Body of pancreas (tissue), 4 donors: ENCODE measurements around the gene F8. TPM values are rescaled to one million over a fixed set of nuclear protein-coding genes. Genes with fewer than 3 reads are reported as not detected.

Experiments used
- ATAC-seq: fragments of 150-250 bp; one replicate; pipeline ENCODE4 v1.9.1; 2016
- DNase-seq, 4 donors: peaks; one replicate each; pipeline ENCODE4 v3.0.0-alpha.2; 2019
- H3K27ac ChIP-seq, 4 donors: fragments of 200-600 bp; sonication (generic); 1 replicate in 3 of 4; 2 replicates in 1 of 4; pipeline versions ENCODE4 v1.5.1 to v1.6.1; 2016 to 2019; ENCODE audit warnings: mild to moderate bottlenecking in 1 of 4, mixed read lengths in 1 of 4, moderate library complexity in 1 of 4
- H3K27me3 ChIP-seq, 2 donors: fragments of 200-600 bp; sonication (generic); one replicate each; pipeline ENCODE4 v1.6.0; 2016; ENCODE audit warnings: mild to moderate bottlenecking in 1 of 2
- H3K36me3 ChIP-seq, 2 donors: fragments of 200-600 bp; sonication (generic); replicated peaks in 1 of 2; 2 replicates each; pipeline ENCODE4 v1.5.1; 2016; ENCODE audit warnings: low read depth in 2 of 2; ENCODE audit not compliant: insufficient read depth in 1 of 2
- H3K4me1 ChIP-seq: fragments of 200-600 bp; sonication (generic); one replicate; pipeline ENCODE4 v1.6.0; 2016
- H3K4me3 ChIP-seq, 2 donors: fragments of 200-600 bp; sonication (generic); 1 replicate in 1 of 2; 2 replicates in 1 of 2; pipeline ENCODE4 v1.5.1; 2016 to 2019
- H3K9me3 ChIP-seq, 3 donors: fragments of 200-600 bp; sonication (generic); 1 replicate in 2 of 3; 2 replicates in 1 of 3; pipeline ENCODE4 v1.5.1; 2016
- POLR2A ChIP-seq, 3 donors: fragments of 450-650 bp; IDR thresholded peaks; one replicate each; pipeline ENCODE4 v1.6.1; 2016; ENCODE audit warnings: antibody characterized with exemption in 3 of 3, mild to moderate bottlenecking in 2 of 3
- WGBS, 2 donors: methylation state at CpG; one replicate each; pipeline ENCODE4 v1.1.5; 2017; 5-methylcytosine and 5-hydroxymethylcytosine counted together
- intact Hi-C: fragments of 100-400 bp; cut with DNase I; formaldehyde crosslinking; loops from one replicate; pipeline ENCODE4 v1.15.1; 2023
- total RNA-seq, 2 donors: library from RNA; depleted of rRNA; stranded (reverse); fragments of >200 nt; gene quantifications; one replicate each; pipeline ENCODE4 v1.1.0, GENCODE V29; 2016
- TF ChIP-seq, protein P1 (sequence below), 7 experiments: fragments of 450-650 bp in 4 of 7; fragments of 200-600 bp in 3 of 7; sonication (generic) in 3 of 7; IDR thresholded peaks; one replicate each; pipeline ENCODE4 v1.5.1; 2016 to 2019; ENCODE audit warnings: antibody characterized with exemption in 7 of 7

The F8 gene
- total RNA-seq, 2 donors from 2014 or later, result 5.7 to 9.2 TPM

DNA sequence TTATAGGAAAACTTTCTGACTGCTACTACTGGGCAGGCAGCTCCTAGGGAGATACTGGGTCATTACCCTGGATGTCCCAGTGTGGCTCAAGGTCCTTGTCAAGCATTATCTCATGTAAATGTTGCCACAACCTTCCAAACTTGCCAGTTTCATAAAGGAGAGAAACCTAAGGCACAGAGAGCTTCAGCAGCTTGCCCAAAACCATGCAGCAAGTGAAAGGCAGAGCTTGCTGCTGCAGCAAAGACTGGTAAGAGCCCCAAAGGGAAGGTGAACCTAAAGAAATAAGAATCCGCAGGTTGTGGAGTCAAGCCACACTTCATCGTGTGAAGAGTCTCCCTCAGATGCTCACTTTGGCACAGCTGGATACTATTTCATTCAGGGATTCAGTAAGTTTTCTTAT is 219.6 kb downstream of the F8 start:
- Histone ChIP-seq H3K9me3 (no peaks in the 10 kb centered on the region), H3K27ac (peak overlapping the region in 1 of 4 donors; percentile 77), H3K4me3 (no peak overlapping the region), H3K36me3 (no peaks in the 10 kb centered on the region), H3K27me3 (no peaks in the 10 kb centered on the region), H3K4me1 (peaks cover 37% of the 10 kb centered on the region)
- TF ChIP-seq, protein P1, sequence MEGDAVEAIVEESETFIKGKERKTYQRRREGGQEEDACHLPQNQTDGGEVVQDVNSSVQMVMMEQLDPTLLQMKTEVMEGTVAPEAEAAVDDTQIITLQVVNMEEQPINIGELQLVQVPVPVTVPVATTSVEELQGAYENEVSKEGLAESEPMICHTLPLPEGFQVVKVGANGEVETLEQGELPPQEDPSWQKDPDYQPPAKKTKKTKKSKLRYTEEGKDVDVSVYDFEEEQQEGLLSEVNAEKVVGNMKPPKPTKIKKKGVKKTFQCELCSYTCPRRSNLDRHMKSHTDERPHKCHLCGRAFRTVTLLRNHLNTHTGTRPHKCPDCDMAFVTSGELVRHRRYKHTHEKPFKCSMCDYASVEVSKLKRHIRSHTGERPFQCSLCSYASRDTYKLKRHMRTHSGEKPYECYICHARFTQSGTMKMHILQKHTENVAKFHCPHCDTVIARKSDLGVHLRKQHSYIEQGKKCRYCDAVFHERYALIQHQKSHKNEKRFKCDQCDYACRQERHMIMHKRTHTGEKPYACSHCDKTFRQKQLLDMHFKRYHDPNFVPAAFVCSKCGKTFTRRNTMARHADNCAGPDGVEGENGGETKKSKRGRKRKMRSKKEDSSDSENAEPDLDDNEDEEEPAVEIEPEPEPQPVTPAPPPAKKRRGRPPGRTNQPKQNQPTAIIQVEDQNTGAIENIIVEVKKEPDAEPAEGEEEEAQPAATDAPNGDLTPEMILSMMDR (IDR thresholded peaks at IDR 0.05), result no peak
- DNase-seq, result no peak
- ATAC-seq, result no peak
- 52 to 63% methylated on average over 2 of the region's 2 CpGs for WGBS, 2 donors
- intact Hi-C loops, result no loop called here

DNA sequence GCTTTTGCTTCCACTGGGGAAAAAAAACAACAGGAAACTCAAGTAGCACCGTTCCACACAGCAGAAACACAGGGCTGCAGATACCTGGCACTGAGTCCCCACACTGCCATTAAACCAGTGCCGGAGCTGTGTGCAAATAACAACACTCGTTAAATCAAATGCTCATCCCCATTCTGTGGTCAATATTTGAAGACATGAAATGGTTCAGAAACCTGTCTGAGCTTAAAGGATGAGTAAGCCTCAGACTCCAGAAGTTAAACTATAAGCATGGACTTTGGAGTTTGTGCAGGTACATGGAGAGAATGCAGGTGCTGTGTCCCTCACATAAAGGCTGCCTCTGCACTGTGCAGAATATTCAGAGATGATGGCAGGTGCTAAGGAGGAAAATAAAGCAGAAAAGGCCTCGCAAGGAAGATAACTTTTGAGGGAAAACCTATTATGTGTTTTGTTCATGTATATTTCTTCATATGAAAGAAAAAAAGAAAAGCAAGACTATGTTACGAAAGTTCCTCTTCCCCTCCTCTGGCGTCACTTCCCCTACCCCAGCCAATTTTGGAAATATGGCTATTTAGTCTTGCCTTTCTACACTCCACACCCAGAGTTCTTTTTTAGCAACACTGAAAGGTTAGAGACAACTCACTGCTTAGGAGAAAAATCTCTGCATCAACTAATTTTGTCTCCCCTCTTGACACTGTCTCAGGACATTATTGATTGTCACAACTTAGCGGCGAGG is 221.9 kb downstream of the F8 start:
- 38 to 40% methylated on average over 8 of the region's 8 CpGs for WGBS, 2 donors
- DNase-seq (no peak), ATAC-seq (no peak)
- peaks cover 45% of the 10 kb centered on the region for H3K4me1 ChIP-seq
- no peak overlapping the region for H3K4me3 ChIP-seq
- H3K9me3 ChIP-seq, result no peaks in the 10 kb centered on the region
- peak in 1 of 3 donors; percentile 22 for TF ChIP-seq POLR2A (IDR thresholded peaks at IDR 0.05)
- TF ChIP-seq, protein P1 (IDR thresholded peaks at IDR 0.05), result no peak
- no peaks in the 10 kb centered on the region for H3K36me3 ChIP-seq
- H3K27me3 ChIP-seq, result no peaks in the 10 kb centered on the region
- peak overlapping the region in 3 of 4 donors; percentile 27 to 80 (median 58) for H3K27ac ChIP-seq
- intact Hi-C loops, result no loop called here

DNA sequence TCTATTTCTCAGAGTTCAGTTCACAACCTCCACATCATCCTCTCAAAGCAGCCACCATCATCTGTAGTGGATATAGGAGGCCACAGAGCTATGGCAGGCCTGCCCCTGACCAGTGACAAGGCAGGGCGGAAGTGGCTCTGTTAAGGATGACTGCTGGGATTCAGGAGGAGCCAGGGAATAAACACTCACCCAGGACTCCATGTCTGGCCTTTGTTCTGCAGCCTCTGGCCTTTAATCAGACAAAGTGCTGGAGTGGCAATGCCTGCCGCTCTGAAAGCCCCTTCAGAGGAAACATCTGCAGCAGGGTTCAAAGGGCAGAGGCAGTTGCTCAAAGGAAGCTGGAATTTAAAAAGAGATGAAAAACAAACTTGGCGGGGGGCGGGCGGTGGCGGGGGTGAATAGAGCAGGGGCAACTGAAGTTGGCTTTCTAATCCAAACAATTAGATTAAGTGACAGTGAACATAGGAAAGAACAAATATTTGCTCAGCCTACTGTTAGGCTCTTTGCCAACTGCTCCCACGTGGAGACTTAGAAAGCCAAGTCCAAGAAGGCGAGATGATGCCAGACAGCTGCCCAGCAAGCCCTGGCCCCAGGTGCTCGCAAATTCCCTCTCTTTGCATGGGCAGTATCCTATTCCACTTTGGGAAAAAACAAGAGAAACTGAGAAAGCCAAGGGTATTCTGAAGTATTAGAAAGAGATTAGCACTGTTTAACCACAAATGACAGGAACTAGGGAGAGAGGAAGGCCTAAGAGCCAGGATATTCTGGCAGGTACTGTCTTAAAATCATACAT is 222.8 kb downstream of the F8 start:
- Histone ChIP-seq H3K4me1 (peaks cover 47% of the 10 kb centered on the region), H3K27me3 (no peaks in the 10 kb centered on the region), H3K27ac (peak overlapping the region in 3 of 4 donors; percentile 27 to 80 (median 58)), H3K4me3 (no peak overlapping the region), H3K36me3 (no peaks in the 10 kb centered on the region), H3K9me3 (no peaks in the 10 kb centered on the region)
- WGBS, 2 donors, result 4 to 5% methylated on average over 4 to 8 of the region's 9 CpGs
- TF ChIP-seq, protein P1 (IDR thresholded peaks at IDR 0.05), result no peak
- DNase-seq (peak; percentile 71 to 80 (median 78)), ATAC-seq (peak; percentile 70)
- intact Hi-C loops, result no loop called here

DNA sequence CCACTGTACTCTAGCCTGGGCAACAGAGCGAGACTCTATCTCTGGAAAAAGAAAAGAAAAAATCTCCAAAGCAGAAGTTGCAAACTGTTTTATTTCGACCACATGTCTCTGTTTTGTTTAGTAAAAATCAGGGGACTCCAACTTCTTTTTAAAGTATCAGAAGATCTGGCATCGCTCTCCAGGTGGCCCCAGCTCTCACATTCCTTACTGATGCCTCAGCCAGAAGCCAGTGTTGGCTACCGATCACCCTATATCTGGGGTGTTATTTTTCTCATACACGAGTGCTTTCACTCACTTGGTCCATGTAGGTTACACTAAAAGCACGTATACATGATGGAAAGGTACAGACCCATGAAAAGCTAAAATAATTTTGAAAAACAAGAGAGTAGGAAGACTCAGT is 225.5 kb downstream of the F8 start:
- TF ChIP-seq POLR2A (IDR thresholded peaks at IDR 0.05), result no peak
- TF ChIP-seq, protein P1 (IDR thresholded peaks at IDR 0.05), result no peak
- H3K27me3 ChIP-seq, result no peaks in the 10 kb centered on the region
- DNase-seq (no peak), ATAC-seq (no peak)
- peaks cover 57% of the 10 kb centered on the region for H3K4me1 ChIP-seq
- no peak overlapping the region for H3K4me3 ChIP-seq
- H3K9me3 ChIP-seq, result no peaks in the 10 kb centered on the region
- H3K36me3 ChIP-seq, result no peaks in the 10 kb centered on the region
- WGBS, 2 donors, result 66 to 78% methylated on average over 5 to 6 of the region's 6 CpGs
- intact Hi-C loops, result no loop called here
- peak overlapping the region in 2 of 4 donors; percentile 36 to 55 for H3K27ac ChIP-seq
